Measurements from ENCODE around the gene ASCC1.
"Not testable (repeated sequence)": the region's sequence is repeated elsewhere in the genome, so short reads cannot be mapped to it uniquely, and the experiment has no call there.

ASCC1 gene

DNA sequence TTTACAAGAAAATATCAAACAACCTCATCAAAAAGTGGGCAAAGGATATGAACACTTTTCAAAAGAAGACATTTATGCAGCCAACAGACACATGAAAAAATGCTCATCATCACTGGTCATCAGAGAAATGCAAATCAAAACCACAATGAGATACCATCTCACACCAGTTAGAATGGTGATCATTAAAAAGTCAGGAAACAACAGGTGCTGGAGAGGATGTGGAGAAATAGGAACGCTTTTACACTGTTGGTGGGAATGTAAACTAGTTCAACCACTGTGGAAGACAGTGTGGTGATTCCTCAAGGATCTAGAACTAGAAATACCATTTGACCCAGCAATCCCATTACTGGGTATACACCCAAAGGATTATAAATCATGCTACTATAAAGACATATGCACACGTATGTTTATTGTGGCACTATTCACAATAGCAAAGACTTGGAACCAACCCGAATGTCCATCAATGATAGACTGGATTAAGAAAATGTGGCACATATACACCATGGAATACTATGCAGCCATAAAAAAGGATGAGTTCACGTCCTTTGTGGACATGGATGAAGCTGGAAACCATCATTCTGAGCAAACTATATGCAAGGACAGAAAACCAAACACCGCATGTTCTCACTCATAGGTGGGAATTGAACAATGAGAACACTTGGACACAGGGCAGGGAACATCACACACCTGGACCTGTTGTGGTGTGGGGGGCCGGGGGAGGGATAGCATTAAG lies 65.2 kb downstream of the ASCC1 start:
- not testable (repeated sequence) for H3K9ac ChIP-seq (ENCODE audit: low read length); H3K36me3 ChIP-seq (ENCODE audit: control insufficient read depth, insufficient read depth, low read length); H3K4me3 ChIP-seq (ENCODE audit: low read length); H3K27me3 ChIP-seq (ENCODE audit: control insufficient read depth, insufficient read depth, low read length); H3K4me1 ChIP-seq (ENCODE audit: control insufficient read depth, insufficient read depth, low read length); H3K9me3 ChIP-seq (ENCODE audit: control insufficient read depth, low read length)

DNA sequence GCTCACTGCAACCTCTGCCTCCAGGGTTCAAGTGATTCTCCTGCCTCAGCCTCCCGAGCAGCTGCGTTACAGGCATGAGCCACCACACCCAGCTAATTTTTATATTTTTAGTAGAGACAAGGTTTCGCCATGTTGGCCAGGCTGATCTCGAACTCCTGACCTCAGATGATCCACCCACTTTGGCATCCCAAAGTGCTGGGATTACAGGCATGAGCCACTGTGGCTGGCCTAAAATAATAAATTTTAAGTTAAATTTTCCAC lies 68.8 kb downstream of the ASCC1 start:
- not testable (repeated sequence) for H3K4me3 ChIP-seq (ENCODE audit: low read length); H3K9me3 ChIP-seq (ENCODE audit: control insufficient read depth, low read length); H3K9ac ChIP-seq (ENCODE audit: low read length); H3K4me1 ChIP-seq (ENCODE audit: control insufficient read depth, insufficient read depth, low read length); H3K27me3 ChIP-seq (ENCODE audit: control insufficient read depth, insufficient read depth, low read length); H3K36me3 ChIP-seq (ENCODE audit: control insufficient read depth, insufficient read depth, low read length)

DNA sequence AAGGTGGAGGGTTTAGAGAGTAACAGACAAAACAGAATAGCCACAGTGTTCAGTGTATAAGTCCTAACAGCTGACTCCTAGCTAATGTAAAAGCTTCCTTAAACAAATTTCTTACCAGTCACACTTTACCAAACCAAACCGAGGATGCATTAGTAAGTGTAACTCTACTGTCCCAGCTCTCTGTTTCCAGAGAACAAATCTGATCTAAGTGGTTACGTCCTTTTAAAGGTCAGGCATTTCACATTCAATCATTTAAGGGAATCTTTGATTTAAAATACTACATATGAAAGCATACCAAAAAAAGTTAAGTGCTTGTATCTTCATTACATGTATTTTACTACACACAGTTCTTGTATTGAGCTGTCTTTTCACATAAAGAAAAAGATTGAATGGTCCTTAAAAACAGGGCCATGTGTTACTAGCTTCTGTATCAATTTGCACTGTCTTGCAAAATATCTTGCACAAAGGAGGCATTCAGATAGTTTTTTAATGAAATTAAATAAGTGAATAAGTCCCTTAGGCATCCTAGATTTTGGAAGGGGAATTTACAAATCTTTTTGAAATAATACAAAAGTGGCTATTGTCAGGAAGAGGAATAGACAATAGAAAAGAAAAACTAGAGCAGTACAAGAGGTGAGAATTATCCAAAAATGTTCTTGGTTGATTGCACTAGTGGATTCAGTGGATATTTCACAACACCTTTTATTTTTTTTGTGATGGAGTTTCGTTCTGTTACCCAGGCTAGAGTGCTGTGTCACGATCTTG lies 69.3 kb downstream of the ASCC1 start:
- H3K9ac ChIP-seq (ENCODE audit: low read length): no peak overlapping the region
- H3K9me3 ChIP-seq (ENCODE audit: control insufficient read depth, low read length): no peaks in the 10 kb centered on the region
- no peaks in the 10 kb centered on the region for H3K27me3 ChIP-seq (ENCODE audit: control insufficient read depth, insufficient read depth, low read length)
- H3K4me3 ChIP-seq (ENCODE audit: low read length): no peak overlapping the region
- H3K36me3 ChIP-seq (ENCODE audit: control insufficient read depth, insufficient read depth, low read length): no peaks in the 10 kb centered on the region
- no peaks in the 10 kb centered on the region for H3K4me1 ChIP-seq (ENCODE audit: control insufficient read depth, insufficient read depth, low read length)

DNA sequence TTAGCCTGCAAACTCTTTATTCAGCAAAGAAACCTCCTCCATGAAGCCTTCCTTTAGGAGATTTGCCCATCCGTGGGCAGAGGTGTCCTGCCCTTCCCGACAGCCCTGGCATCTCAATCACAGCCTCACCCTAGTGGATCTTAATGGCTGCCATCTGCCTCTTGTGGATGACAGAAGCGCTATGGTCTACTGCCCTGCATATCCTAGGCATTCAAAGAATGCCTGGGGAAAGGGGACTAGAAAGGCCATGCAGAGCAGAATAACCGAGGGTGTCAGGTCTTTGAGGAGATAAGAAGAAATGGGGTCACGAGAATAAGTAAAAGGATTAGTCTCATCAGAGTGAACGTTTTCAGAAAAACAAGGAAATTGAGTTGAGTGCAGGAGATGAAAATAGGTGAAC lies 70.0 kb downstream of the ASCC1 start:
- H3K27me3 ChIP-seq (ENCODE audit: control insufficient read depth, insufficient read depth, low read length): no peaks in the 10 kb centered on the region
- no peak overlapping the region for H3K9ac ChIP-seq (ENCODE audit: low read length)
- H3K4me1 ChIP-seq (ENCODE audit: control insufficient read depth, insufficient read depth, low read length): no peaks in the 10 kb centered on the region
- no peak overlapping the region for H3K4me3 ChIP-seq (ENCODE audit: low read length)
- no peaks in the 10 kb centered on the region for H3K9me3 ChIP-seq (ENCODE audit: control insufficient read depth, low read length)
- no peaks in the 10 kb centered on the region for H3K36me3 ChIP-seq (ENCODE audit: control insufficient read depth, insufficient read depth, low read length)

DNA sequence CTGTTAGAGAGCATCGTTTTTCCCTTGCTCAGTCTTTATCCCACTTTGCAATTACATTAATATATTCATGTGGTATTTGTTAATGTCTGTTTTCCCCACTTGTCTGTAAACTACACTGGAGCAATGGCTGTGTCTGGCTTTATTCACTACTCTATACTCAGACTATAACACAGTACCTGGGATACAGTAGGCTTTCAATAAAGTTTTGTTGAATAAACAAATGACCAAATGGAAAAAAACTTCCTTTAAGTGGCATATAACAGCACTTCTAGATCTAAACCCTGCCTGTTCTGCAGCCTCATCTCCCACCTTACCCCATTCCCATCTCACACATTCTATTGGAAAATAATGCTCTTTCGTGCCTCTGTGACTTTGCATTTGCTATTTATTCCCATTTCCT lies 70.4 kb downstream of the ASCC1 start:
- Histone ChIP-seq H3K9me3 (ENCODE audit: control insufficient read depth, low read length) (no peaks in the 10 kb centered on the region), H3K9ac (ENCODE audit: low read length) (no peak overlapping the region), H3K27me3 (ENCODE audit: control insufficient read depth, insufficient read depth, low read length) (no peaks in the 10 kb centered on the region), H3K4me1 (ENCODE audit: control insufficient read depth, insufficient read depth, low read length) (no peaks in the 10 kb centered on the region), H3K36me3 (ENCODE audit: control insufficient read depth, insufficient read depth, low read length) (no peaks in the 10 kb centered on the region), H3K4me3 (ENCODE audit: low read length) (no peak overlapping the region)

DNA sequence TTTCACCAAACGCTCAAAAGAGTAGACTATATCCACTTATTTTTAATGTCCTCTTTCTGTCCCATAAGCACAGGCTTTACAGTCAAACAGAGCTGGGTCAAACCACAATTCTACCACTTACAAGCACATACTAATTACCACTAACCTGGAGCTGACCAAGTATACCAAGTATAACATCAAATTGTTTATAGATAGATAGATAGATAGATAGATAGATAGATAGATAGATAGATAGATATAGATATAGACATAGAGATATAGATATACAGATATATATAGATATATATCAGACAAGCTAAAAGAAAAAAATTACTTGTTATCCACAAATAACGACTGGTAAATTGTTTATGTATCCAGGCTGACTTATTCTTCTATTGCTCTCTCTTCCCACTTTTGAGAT lies 75.2 kb downstream of the ASCC1 start:
- Histone ChIP-seq H3K36me3 (ENCODE audit: control insufficient read depth, insufficient read depth, low read length) (no peaks in the 10 kb centered on the region), H3K4me1 (ENCODE audit: control insufficient read depth, insufficient read depth, low read length) (no peaks in the 10 kb centered on the region), H3K4me3 (ENCODE audit: low read length) (no peak overlapping the region), H3K9me3 (ENCODE audit: control insufficient read depth, low read length) (no peaks in the 10 kb centered on the region), H3K9ac (ENCODE audit: low read length) (no peak overlapping the region), H3K27me3 (ENCODE audit: control insufficient read depth, insufficient read depth, low read length) (no peaks in the 10 kb centered on the region)

DNA sequence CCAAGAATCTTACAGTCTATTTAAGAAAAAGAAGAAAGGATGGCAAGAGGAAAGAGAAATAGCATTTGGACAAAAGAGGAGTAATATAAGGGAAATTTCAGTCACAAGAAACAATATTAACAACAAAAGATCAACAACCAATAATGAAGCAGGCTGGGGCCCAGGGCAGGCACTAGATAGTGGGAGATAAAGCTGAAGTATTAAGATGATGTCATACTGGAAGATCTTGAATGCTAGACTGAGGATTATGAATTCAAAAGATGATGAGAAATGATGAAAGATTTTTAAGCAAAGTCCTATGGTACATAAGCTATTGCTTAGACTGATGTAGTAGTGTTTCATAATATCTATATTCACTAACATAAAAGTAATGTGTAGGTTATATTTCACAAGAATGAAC lies 75.9 kb downstream of the ASCC1 start:
- H3K4me3 ChIP-seq (ENCODE audit: low read length): no peak overlapping the region
- no peaks in the 10 kb centered on the region for H3K36me3 ChIP-seq (ENCODE audit: control insufficient read depth, insufficient read depth, low read length)
- no peaks in the 10 kb centered on the region for H3K27me3 ChIP-seq (ENCODE audit: control insufficient read depth, insufficient read depth, low read length)
- no peaks in the 10 kb centered on the region for H3K9me3 ChIP-seq (ENCODE audit: control insufficient read depth, low read length)
- H3K4me1 ChIP-seq (ENCODE audit: control insufficient read depth, insufficient read depth, low read length): peaks cover 4% of the 10 kb centered on the region
- H3K9ac ChIP-seq (ENCODE audit: low read length): no peak overlapping the region

DNA sequence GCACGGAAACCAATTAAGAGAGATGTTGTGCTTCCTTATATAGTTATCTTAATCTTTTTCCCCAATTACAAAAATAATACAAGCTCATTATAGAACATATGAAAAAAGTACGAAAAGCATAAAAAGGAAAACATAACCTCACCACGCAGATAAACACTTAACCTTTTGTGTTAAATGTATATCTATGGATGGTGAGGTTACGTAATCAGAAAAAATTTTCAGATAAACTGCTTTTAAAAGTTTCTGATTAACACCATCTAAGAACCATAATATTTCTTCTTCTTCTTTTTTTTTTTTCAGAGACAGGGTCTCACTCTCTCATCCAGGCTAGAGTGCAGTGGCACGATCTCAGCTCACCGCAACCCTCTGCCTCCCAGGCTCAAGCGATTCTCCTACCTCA lies 78.5 kb downstream of the ASCC1 start:
- H3K4me3 ChIP-seq (ENCODE audit: low read length): no peak overlapping the region
- H3K27me3 ChIP-seq (ENCODE audit: control insufficient read depth, insufficient read depth, low read length): no peaks in the 10 kb centered on the region
- H3K36me3 ChIP-seq (ENCODE audit: control insufficient read depth, insufficient read depth, low read length): no peaks in the 10 kb centered on the region
- no peaks in the 10 kb centered on the region for H3K9me3 ChIP-seq (ENCODE audit: control insufficient read depth, low read length)
- H3K9ac ChIP-seq (ENCODE audit: low read length): no peak overlapping the region
- peaks cover 15% of the 10 kb centered on the region for H3K4me1 ChIP-seq (ENCODE audit: control insufficient read depth, insufficient read depth, low read length)

DNA sequence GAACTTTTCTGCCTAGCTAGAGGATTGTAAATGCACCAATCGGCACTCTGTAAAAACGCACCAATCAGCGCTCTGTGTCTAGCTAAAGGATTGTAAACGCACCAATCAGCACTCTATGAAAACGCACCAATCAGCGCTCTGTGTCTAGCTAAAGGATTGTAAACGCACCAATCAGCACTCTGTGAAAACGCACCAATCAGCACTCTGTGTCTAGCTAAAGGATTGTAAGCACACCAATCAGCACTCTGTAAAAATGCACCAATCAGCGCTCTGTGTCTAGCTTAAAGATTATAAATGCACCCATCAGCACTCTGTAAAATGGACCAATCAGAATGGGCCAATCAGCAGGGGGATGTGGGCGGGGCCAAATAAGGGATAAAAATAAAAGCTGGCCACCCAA lies 79.9 kb downstream of the ASCC1 start:
- H3K9me3 ChIP-seq (ENCODE audit: control insufficient read depth, low read length); H3K36me3 ChIP-seq (ENCODE audit: control insufficient read depth, insufficient read depth, low read length); H3K9ac ChIP-seq (ENCODE audit: low read length); H3K27me3 ChIP-seq (ENCODE audit: control insufficient read depth, insufficient read depth, low read length); H3K4me3 ChIP-seq (ENCODE audit: low read length): not testable (repeated sequence)
- peaks cover 15% of the 10 kb centered on the region for H3K4me1 ChIP-seq (ENCODE audit: control insufficient read depth, insufficient read depth, low read length)

DNA sequence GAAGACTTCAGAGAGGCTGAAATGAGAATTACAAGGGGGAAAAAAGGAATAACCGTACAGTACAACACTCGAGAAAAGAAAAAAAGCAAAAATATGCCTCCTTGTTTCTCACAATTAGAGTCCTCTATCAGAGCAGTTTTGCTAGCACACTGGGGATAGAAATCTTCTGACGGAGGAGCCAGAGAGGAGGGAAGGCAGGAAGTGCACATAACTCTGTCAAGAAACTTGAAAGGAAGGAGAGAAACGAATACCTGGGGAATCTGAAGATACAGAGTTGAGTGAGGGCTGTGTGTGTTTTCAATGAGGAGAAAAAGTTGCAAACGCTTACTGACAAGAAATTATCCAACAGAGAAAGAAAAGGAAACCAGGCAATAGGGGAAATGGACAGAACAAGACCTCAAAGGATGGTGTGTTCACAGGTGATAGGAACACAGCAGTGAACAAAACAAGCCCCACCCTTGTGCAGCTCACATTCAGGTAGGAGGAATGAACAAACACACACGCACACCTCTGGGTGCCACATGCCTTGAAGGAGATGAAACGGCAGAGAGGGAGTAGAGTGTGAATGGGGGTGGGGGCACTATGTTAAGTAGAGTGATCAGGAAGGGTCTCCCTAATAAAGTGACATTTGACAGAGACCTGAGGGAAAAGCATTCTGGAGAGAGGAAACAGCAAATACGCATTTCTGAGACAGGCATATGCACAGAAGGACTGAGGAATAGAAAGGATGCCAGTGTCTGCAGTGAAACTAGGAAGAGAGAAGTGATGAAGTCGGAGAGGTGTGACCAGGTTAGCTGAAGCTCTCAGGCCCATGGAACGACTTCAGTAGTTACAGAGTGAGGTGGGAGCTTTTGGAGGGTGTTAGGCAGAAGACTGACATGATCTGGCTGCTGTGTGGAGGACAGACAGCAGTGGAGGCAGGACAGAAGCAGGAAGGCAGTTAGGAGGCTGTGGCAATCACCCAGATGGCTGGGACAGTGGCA lies 81.0 kb downstream of the ASCC1 start:
- no peak overlapping the region for H3K9ac ChIP-seq (ENCODE audit: low read length)

DNA sequence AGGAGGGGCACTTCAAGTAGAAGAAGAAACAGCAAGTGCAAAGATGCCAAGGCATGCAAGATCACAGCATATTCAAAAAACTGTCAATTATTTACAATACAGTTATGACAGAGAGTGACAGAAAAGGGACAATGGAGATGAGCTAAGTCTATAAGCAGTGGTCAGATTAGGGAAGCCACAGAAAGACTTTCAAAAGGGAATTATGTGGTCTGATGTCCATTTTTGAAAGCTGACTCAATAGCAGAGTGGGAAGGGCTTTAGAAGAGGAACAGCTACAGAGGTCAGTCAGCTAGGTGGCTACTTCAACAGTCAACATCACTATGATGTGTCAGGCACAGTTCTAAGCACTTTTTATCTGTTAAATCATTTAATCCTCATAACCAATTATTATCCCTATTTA lies 82.6 kb downstream of the ASCC1 start:
- Histone ChIP-seq H3K4me3 (ENCODE audit: low read length) (no peak overlapping the region), H3K9me3 (ENCODE audit: control insufficient read depth, low read length) (no peaks in the 10 kb centered on the region), H3K27me3 (ENCODE audit: control insufficient read depth, insufficient read depth, low read length) (no peaks in the 10 kb centered on the region), H3K4me1 (ENCODE audit: control insufficient read depth, insufficient read depth, low read length) (peaks cover 15% of the 10 kb centered on the region), H3K36me3 (ENCODE audit: control insufficient read depth, insufficient read depth, low read length) (peaks cover 6% of the 10 kb centered on the region), H3K9ac (ENCODE audit: low read length) (no peak overlapping the region)

More for the DNA sequence above, 81.0 kb downstream of the ASCC1 start:
- H3K9me3 ChIP-seq (ENCODE audit: control insufficient read depth, low read length): no peaks in the 10 kb centered on the region
- no peak overlapping the region for H3K4me3 ChIP-seq (ENCODE audit: low read length)
- H3K36me3 ChIP-seq (ENCODE audit: control insufficient read depth, insufficient read depth, low read length): peaks cover 6% of the 10 kb centered on the region
- H3K4me1 ChIP-seq (ENCODE audit: control insufficient read depth, insufficient read depth, low read length): peaks cover 15% of the 10 kb centered on the region
- H3K27me3 ChIP-seq (ENCODE audit: control insufficient read depth, insufficient read depth, low read length): no peaks in the 10 kb centered on the region

DNA sequence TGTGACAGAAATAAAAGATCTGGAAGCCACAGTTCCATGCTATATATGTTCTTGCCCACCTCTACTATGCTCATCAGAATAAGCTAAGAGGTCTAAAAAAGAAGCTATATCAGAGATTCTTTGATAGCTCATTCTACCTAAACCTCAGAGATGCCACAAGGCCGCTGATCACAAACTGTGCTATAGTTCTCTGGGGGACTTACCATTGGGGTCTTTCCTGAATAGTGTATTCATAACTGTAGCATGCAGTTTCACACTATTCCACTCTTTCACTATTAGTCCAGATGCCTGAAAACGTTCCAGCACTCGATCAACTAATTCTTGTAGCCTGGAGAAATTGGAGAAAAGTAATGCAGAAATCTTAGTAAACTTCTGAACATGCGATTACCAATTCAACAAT lies 83.2 kb downstream of the ASCC1 start:
- Histone ChIP-seq H3K9ac (ENCODE audit: low read length) (no peak overlapping the region), H3K4me1 (ENCODE audit: control insufficient read depth, insufficient read depth, low read length) (peaks cover 15% of the 10 kb centered on the region), H3K4me3 (ENCODE audit: low read length) (no peak overlapping the region), H3K36me3 (ENCODE audit: control insufficient read depth, insufficient read depth, low read length) (peaks cover 6% of the 10 kb centered on the region), H3K27me3 (ENCODE audit: control insufficient read depth, insufficient read depth, low read length) (no peaks in the 10 kb centered on the region), H3K9me3 (ENCODE audit: control insufficient read depth, low read length) (no peaks in the 10 kb centered on the region)
